Activated CD8-positive, alpha-beta memory T cell treated with anti-CD3 and anti-CD28 coated beads, Interleukin-2, amount 10 ng/mL, durations not matched to agents 7 days and 5 days (primary cell): ENCODE data around the gene MYDGF. TPM values are rescaled to one million over a fixed set of nuclear protein-coding genes. Genes with fewer than 3 reads are reported as not detected.

Source experiments
- ATAC-seq: fragments of 150-1000 bp; cut with Tn5 transposase; one replicate; pipeline ENCODE4 v1.10.0; 2021; ENCODE audit warnings: moderate library complexity
- CTCF ChIA-PET: fragments of 350-600 bp; sonication (Branson Sonifier 250); formaldehyde crosslinking; loops from one replicate; lab custom pipeline; 2021; ENCODE audit warnings: antibody characterized with exemption; lab: Charles Lee
- DNase-seq: peaks from one replicate; pipeline ENCODE4 v3.0.0-alpha.2; 2020
- H3K27ac Mint-ChIP-seq: one replicate; pipeline ENCODE4 v1.8.0; 2021; ENCODE audit warnings: mild to moderate bottlenecking, mixed read lengths
- H3K27me3 Mint-ChIP-seq: one replicate; pipeline ENCODE4 v1.8.0; 2021; ENCODE audit warnings: mixed read lengths
- H3K36me3 Mint-ChIP-seq: one replicate; pipeline ENCODE4 v1.8.0; 2021; ENCODE audit warnings: mild to moderate bottlenecking, mixed read lengths
- H3K4me1 Mint-ChIP-seq: one replicate; pipeline ENCODE4 v1.8.0; 2021; ENCODE audit warnings: mixed read lengths
- H3K4me3 Mint-ChIP-seq: one replicate; pipeline ENCODE4 v1.8.0; 2021; ENCODE audit warnings: mild to moderate bottlenecking, moderate library complexity, mixed read lengths
- H3K9me3 Mint-ChIP-seq: one replicate; pipeline ENCODE4 v1.8.0; 2022; ENCODE audit warnings: low read depth, mixed read lengths
- total RNA-seq, 2 experiments: library from RNA; stranded (reverse); gene quantifications; one replicate each; pipeline ENCODE4 v1.2.3, GENCODE V29; 2021

Gene MYDGF
- total RNA-seq, 2 experiments from 2014 or later = 47.7 to 60.8 TPM

DNA sequence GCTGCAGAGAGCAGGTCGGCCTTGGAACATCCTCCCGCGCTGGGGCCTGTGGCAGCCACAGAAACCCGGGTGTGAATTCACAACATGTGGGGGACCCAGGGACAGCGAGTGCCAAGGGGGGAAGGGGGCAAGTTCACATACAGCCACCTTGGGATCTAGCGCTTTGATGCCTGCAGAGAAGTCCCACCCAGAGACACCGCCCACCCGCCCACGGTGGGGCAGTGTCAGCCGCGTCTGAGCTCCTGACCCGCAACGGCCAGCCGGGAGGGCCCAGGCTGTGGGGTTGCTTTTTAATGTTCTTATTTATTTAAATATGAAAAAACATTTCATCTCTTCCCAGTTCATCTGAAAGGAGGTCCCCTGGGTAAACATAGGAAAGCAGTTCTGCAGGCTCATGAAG, 12.9 kb downstream of the MYDGF start:
- ATAC-seq (no peak), DNase-seq (no peak)
- no peaks in the 10 kb centered on the region for H3K27me3 Mint-ChIP-seq
- no peak overlapping the region for H3K4me3 Mint-ChIP-seq
- peaks cover 11% of the 10 kb centered on the region for H3K4me1 Mint-ChIP-seq
- CTCF ChIA-PET = interaction anchor here (1.2 to 1.5 kb wide), 2 partner anchors 17 to 25 kb away, joined by 3 to 4 read pairs; no protein-coding TSS in a partner anchor
- no peaks in the 10 kb centered on the region for H3K9me3 Mint-ChIP-seq
- H3K36me3 Mint-ChIP-seq = peaks cover 13% of the 10 kb centered on the region
- no peak overlapping the region for H3K27ac Mint-ChIP-seq

DNA sequence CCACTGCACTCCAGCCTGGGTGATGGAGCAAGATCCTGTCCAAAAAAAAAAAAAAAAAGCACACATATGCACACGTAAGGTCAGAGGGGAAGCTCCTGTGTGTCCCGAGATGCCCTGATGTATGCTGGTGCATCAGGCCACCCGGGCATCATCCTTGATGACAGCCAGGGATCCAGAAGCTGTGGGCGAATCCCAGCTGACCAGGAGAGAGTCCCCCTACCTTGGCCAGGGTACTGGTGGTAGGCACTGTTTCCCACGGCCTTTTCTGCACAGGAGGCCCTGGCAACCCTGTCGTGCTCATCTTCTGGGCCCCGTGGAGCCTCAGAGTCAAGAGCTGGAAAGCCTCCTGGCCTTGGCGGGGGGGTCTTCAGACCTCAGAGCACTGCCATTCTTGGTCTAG, 14.0 kb downstream of the MYDGF start:
- H3K4me1 Mint-ChIP-seq = peaks cover 5% of the 10 kb centered on the region
- no peaks in the 10 kb centered on the region for H3K27me3 Mint-ChIP-seq
- H3K27ac Mint-ChIP-seq = no peak overlapping the region
- CTCF ChIA-PET = no interaction called here
- H3K36me3 Mint-ChIP-seq = peaks cover 14% of the 10 kb centered on the region
- H3K9me3 Mint-ChIP-seq = no peaks in the 10 kb centered on the region
- DNase-seq = no peak
- H3K4me3 Mint-ChIP-seq = no peak overlapping the region
- no peak for ATAC-seq

DNA sequence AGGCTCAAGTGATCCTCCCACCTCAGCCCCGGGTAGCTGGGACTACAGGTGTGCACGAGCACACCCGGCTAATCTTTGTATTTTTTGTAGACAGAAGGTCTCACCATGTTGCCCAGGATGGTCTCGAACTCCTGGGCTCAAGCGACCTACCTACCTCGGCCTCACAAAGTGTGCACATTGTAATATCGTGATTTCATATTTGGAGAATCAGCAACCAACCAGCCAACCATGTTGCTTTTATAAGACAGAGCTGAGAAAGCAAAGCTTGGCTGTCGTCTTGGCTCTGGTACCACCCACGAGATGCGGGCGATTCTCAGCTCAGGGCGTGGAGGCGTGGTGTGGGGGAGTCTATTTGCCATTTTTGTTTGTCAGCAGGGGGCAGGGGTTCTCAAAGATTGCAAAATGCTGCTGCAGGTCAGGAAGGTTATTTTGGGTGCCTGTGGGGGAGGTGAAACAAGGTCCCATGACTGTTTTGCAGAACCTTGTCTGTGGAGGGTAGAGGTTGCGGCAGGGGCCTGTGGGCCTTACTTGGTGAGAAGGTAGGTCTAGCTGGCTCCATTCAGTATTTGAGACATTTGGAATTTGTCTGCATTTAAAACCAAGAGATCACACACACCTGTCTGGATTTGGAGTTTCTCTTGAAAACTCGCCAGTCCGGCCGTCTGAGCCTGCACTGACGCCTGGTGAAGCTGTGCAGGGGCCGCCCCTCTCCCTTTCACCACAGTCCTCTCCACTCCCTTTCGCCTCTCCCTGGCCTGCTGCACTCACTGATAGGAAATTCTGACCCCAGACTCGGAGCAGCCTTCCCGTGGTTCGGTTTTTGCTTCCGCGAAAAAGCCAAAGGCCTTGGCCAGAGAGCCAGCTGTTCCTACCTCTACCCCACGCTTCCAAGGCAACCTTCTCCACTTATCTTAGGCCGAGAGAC, 15.4 kb downstream of the MYDGF start:
- no peak for ATAC-seq
- H3K9me3 Mint-ChIP-seq = no peaks in the 10 kb centered on the region
- H3K27ac Mint-ChIP-seq = no peak overlapping the region
- CTCF ChIA-PET = interaction anchor here (1.1 kb wide), 1 partner anchor 19 kb away, joined by 4 read pairs; no protein-coding TSS in a partner anchor
- no peak for DNase-seq
- peaks cover 4% of the 10 kb centered on the region for H3K4me1 Mint-ChIP-seq
- no peaks in the 10 kb centered on the region for H3K27me3 Mint-ChIP-seq
- H3K36me3 Mint-ChIP-seq = peaks cover 11% of the 10 kb centered on the region
- H3K4me3 Mint-ChIP-seq = no peak overlapping the region

DNA sequence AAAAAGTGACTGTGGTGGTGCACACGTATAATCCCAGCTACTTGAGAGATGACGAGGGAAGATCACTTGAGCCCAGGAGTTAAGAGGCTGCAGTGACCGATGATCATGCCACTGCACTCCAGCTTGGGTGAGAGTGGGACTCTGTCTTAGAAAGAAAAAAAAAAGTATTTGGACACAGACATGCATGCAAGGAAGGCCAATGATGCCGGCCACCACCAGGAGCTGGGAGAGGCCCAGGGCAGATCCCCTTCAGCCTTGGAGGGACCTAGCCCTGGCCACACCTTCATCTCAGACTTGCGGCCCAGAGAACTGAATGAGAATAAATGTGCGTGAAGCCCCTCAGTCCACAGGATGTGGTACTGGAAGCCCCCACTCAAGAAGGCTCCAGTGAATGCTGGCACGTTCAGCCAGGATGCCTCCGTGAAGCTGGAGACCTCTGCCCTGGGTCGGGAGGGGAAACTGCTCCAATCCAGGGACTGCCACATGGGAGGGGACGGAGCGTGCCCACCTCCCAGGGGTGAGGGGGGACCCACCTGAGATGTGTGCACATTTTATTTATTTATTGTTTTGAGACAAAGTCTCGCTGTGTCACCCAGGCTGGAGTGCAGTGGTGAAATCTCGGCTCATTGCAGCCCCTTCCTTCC, 16.2 kb downstream of the MYDGF start:
- DNase-seq (no peak), ATAC-seq (no peak)
- Mint-ChIP-seq H3K27me3 (no peaks in the 10 kb centered on the region), H3K4me1 (peaks cover 8% of the 10 kb centered on the region), H3K9me3 (no peaks in the 10 kb centered on the region), H3K36me3 (peaks cover 9% of the 10 kb centered on the region), H3K27ac (no peak overlapping the region), H3K4me3 (no peak overlapping the region)
- CTCF ChIA-PET = interaction anchor here (0.5 to 0.7 kb wide), 3 partner anchors 14 to 409 kb away, joined by 3 to 4 read pairs (median 3); no protein-coding TSS in a partner anchor

DNA sequence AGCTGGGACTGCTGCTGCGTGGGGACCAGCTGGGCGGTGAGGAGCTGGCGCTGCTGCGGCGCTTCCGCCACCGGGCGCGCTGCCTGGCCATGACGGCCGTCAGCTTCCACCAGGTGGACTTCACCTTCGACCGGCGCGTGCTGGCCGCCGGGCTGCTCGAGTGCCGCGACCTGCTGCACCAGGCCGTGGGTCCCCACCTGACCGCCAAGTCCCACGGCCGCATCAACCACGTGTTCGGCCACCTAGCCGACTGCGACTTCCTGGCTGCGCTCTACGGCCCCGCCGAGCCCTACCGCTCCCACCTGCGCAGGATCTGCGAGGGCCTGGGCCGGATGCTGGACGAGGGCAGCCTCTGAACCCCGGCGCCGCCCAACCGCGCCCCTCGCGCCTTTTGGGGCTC, 18.1 kb downstream of the MYDGF start:
- Mint-ChIP-seq H3K36me3 (peaks cover 4% of the 10 kb centered on the region), H3K27me3 (no peaks in the 10 kb centered on the region), H3K4me1 (peaks cover 7% of the 10 kb centered on the region), H3K9me3 (no peaks in the 10 kb centered on the region), H3K4me3 (no peak overlapping the region), H3K27ac (no peak overlapping the region)
- CTCF ChIA-PET = no interaction called here
- no peak for DNase-seq
- ATAC-seq = no peak

DNA sequence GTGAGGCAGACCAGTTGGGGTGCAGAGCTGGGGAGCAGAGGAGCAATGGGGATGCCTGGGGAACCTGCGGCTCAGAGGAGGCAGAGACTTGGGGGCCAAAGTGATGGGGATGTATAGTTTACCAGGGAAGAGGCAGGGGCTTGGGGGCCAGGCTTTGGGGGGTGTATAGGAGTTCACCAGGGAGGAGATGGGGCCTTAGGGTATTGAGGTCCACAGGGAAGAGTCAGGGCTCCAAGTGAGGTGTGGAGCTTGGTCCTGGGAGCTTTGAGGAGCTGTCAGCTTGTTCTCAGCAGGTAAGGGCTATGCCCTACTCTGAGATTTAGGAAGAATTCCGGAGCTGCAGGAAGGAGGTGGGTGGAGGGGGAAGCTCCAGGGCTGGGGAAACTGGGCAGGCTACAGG, 20.0 kb downstream of the MYDGF start:
- H3K27ac Mint-ChIP-seq = no peak overlapping the region
- H3K9me3 Mint-ChIP-seq = no peaks in the 10 kb centered on the region
- no peak for ATAC-seq

DNA sequence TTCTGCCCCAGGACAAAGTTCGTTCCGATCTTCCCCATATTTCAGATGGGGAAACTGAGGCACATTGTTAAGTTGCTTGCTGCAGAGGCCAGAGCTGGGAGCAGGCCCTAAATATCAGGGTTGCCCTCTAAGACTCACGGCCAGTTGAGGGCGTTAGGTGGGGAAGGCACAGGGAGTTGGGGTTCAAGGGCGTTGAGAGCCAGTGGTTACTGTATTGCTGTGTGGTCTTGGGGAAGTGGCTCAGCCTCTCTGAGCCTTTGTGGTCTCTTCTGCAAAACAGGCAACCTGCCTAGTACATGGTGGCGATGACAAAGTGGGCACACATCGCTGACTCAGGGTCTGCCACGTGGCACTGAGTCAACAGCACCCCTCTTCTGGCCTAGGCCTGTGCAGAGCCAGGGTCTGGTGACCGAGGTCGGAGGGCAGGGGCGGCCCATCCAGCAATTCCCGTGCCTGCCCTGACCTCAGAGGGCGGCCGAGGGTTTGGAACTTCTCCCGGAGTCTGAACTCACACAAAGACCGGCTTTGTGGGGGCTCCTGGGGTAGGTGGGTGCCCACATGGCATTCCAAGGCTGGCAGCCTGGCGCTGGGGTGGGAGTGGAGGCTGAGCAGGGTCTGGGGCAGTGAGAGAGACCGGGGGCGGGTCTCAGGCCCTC, 20.6 kb downstream of the MYDGF start:
- H3K27ac Mint-ChIP-seq = no peak overlapping the region
- H3K4me3 Mint-ChIP-seq = no peak overlapping the region
- CTCF ChIA-PET = interaction anchor here (1.3 kb wide), 1 partner anchor 17 kb away, joined by 3 read pairs; no protein-coding TSS in a partner anchor
- DNase-seq = no peak
- ATAC-seq = no peak
- peaks cover 4% of the 10 kb centered on the region for H3K4me1 Mint-ChIP-seq
- H3K36me3 Mint-ChIP-seq = peaks cover 5% of the 10 kb centered on the region
- no peaks in the 10 kb centered on the region for H3K9me3 Mint-ChIP-seq
- H3K27me3 Mint-ChIP-seq = no peaks in the 10 kb centered on the region

More for the DNA sequence above, 20.0 kb downstream of the MYDGF start:
- no peak overlapping the region for H3K4me3 Mint-ChIP-seq
- CTCF ChIA-PET = no interaction called here
- DNase-seq = no peak
- H3K36me3 Mint-ChIP-seq = peaks cover 5% of the 10 kb centered on the region
- H3K4me1 Mint-ChIP-seq = peaks cover 4% of the 10 kb centered on the region
- no peaks in the 10 kb centered on the region for H3K27me3 Mint-ChIP-seq

DNA sequence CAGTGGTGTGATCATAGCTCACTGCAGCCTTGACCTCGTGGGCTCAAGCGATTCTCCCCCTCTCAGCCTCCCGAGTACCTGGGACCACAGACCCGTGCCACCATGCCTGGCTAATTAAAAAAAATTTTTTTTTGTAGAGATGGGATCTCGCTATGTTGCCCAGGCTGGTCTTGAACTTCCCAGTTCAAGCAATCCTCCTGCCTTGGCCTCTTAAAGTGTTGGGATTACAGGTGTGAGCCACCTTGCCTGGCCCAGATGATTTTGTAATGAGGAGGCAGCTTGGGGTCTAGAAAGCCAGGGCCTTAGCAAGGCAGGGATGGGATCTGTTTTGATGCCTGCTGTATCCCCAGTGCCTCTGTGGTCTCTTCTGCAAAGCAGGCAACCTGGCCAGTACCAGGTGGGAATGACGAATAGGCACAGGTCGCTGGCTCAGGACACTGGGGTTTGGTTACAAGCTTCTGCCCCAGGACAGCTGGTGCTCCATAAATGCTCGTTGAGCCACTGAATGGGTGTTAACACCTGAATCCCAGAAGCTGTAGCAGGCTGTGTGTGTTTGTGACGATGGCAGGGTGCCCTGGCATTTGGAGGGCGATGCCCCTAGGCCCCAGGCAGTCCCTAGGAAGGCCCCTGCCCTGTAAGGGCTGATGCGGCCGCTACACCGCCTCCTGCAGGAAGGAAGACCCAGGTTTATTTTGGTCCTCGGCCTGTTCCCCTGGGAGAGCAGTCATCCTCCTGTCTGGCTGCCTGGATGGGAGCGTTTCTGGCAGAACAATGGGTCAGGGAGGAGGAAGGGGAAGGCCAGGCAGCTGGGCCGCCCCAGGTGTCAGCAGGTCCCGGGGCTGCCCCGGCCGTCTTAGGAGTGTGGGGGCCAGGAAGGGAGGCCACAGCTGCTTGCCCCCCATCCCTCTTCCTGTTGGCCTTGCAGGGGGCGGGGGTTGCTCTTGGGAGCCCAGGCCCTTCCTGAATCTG, 22.2 kb downstream of the MYDGF start:
- no peak overlapping the region for H3K4me3 Mint-ChIP-seq
- H3K27ac Mint-ChIP-seq = no peak overlapping the region
- no peak for DNase-seq
- CTCF ChIA-PET = interaction anchor here (0.7 to 1.3 kb wide), 2 partner anchors 12 to 16 kb away, joined by 3 to 4 read pairs; no protein-coding TSS in a partner anchor
- no peak for ATAC-seq
- no peaks in the 10 kb centered on the region for H3K9me3 Mint-ChIP-seq
- peaks cover 4% of the 10 kb centered on the region for H3K4me1 Mint-ChIP-seq
- no peaks in the 10 kb centered on the region for H3K27me3 Mint-ChIP-seq
- peaks cover 5% of the 10 kb centered on the region for H3K36me3 Mint-ChIP-seq

DNA sequence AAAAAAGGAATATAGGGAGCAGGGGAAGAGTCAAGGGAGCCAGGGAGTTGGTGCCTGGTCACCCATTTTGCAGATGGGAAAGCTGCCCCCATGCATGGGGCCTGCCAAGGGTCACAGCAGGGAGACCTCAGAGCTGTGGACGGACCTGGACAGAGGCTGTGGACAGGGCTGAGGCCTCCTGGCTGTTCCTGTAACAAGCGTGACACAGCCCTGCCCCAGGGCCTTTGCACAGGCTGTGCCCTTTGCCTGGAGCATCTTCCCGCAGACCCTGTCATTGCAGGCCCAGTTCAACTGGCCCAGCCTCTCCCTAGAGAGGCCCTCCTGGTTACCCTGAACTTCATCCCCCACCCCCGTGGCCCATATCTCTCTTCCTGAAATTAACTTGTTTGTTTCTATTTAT, 24.4 kb downstream of the MYDGF start:
- no peak overlapping the region for H3K4me3 Mint-ChIP-seq
- no peaks in the 10 kb centered on the region for H3K9me3 Mint-ChIP-seq
- no peak overlapping the region for H3K27ac Mint-ChIP-seq
- ATAC-seq (no peak), DNase-seq (no peak)
- H3K27me3 Mint-ChIP-seq = no peaks in the 10 kb centered on the region
- H3K4me1 Mint-ChIP-seq = peaks cover 8% of the 10 kb centered on the region
- CTCF ChIA-PET = interaction anchor here (1.1 to 2.4 kb wide), 2 partner anchors 9 to 12 kb away, joined by 3 to 10 read pairs; no protein-coding TSS in a partner anchor
- peaks cover 2% of the 10 kb centered on the region for H3K36me3 Mint-ChIP-seq

DNA sequence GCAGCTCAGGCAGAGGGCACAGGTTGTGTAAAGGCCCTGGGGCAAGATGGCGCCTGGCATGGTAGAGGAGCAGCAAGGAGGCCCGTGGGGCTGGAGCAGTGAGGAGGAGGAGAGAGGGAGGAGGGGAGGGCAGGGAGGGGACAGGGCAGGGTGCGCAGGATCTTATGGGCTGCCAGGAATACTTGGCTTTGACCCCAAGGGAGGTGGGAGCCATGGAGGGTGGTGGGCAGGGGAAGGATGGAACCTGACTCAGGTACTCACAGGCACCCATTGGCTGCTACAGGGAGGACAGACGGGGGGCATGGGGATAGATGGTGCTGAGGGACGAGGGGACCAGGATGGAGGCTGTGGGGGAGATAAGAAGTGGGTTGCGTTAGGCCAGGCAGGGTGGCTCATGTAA, 27.5 kb downstream of the MYDGF start:
- Mint-ChIP-seq H3K4me3 (no peak overlapping the region), H3K27me3 (no peaks in the 10 kb centered on the region), H3K36me3 (peaks cover 2% of the 10 kb centered on the region), H3K9me3 (no peaks in the 10 kb centered on the region), H3K27ac (no peak overlapping the region), H3K4me1 (peaks cover 19% of the 10 kb centered on the region)
- CTCF ChIA-PET = interaction anchor here (1.0 kb wide), 1 partner anchor 9 kb away, joined by 3 read pairs; no protein-coding TSS in a partner anchor
- no peak for DNase-seq
- no peak for ATAC-seq

DNA sequence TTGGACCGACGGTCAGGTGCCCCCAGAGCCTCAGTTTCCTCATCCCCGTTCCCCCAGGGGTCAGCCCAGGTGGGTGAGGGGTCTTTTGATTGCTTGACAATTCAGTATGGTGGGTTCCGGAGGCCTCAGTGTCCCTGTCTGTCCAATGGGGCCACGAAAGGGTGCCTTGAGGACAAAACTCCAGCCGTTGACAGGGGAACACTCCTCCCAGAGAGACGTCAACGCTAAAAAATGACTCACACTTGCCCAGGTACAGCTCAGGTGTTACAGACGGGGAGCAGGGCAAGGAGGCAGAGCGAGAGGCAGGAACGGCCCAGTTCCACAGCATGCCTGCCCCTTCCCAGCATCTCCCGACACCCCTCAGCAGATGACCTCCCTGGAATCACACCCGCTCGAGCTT, 29.0 kb downstream of the MYDGF start:
- CTCF ChIA-PET = interaction anchor here (1.1 kb wide), 1 partner anchor 65 kb away, joined by 4 read pairs; no protein-coding TSS in a partner anchor
- no peaks in the 10 kb centered on the region for H3K9me3 Mint-ChIP-seq
- DNase-seq = no peak
- H3K4me1 Mint-ChIP-seq = peaks cover 26% of the 10 kb centered on the region
- H3K27me3 Mint-ChIP-seq = no peaks in the 10 kb centered on the region
- no peak overlapping the region for H3K4me3 Mint-ChIP-seq
- ATAC-seq = no peak
- peaks cover 2% of the 10 kb centered on the region for H3K36me3 Mint-ChIP-seq
- H3K27ac Mint-ChIP-seq = no peak overlapping the region
